Astrocyte (in vitro differentiated cells and primary cell): ENCODE data around the gene RPL26.

Source experiments
- EZH2 ChIP-seq: IDR thresholded peaks from 2 replicates; pipeline ENCODE4 v1.6.1; 2012; ENCODE audit warnings: mild to moderate bottlenecking, low read length, inconsistent platforms; ENCODE audit not compliant: insufficient read depth
- TF ChIP-seq, protein P1 (sequence below): IDR thresholded peaks from 2 replicates; pipeline ENCODE4 v1.5.1; 2011; ENCODE audit warnings: low read depth, mild to moderate bottlenecking, inconsistent platforms, low read length, moderate library complexity; ENCODE audit not compliant: insufficient read depth

GRCh38 chr17:8420041-8420934 is 37.3 kb upstream of the RPL26 start:
- TF ChIP-seq, protein P1, sequence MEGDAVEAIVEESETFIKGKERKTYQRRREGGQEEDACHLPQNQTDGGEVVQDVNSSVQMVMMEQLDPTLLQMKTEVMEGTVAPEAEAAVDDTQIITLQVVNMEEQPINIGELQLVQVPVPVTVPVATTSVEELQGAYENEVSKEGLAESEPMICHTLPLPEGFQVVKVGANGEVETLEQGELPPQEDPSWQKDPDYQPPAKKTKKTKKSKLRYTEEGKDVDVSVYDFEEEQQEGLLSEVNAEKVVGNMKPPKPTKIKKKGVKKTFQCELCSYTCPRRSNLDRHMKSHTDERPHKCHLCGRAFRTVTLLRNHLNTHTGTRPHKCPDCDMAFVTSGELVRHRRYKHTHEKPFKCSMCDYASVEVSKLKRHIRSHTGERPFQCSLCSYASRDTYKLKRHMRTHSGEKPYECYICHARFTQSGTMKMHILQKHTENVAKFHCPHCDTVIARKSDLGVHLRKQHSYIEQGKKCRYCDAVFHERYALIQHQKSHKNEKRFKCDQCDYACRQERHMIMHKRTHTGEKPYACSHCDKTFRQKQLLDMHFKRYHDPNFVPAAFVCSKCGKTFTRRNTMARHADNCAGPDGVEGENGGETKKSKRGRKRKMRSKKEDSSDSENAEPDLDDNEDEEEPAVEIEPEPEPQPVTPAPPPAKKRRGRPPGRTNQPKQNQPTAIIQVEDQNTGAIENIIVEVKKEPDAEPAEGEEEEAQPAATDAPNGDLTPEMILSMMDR, result no peak
- no peak for TF ChIP-seq EZH2
